Liver (tissue), 9 donors: ENCODE results near the gene DACH1. TPM values are rescaled to one million over a fixed set of nuclear protein-coding genes. Genes with fewer than 3 reads are reported as not detected.
"Not testable (repeated sequence)": the region's sequence is repeated elsewhere in the genome, so short reads cannot be mapped to it uniquely, and the experiment has no call there.

Experiments used
- DNase-seq: peaks from one replicate; pipeline ENCODE4 v3.0.0-alpha.2; 2017; ENCODE audit warnings: low spot score
- H3K27ac ChIP-seq, 2 donors: one replicate each; pipeline ENCODE4 v1.7.0; 2013; ENCODE audit warnings: inconsistent platforms in 2 of 2, low read length in 2 of 2, control low read depth in 1 of 2, low read depth in 1 of 2, mild to moderate bottlenecking in 1 of 2
- H3K27me3 ChIP-seq, 4 donors: one replicate each; pipeline versions ENCODE4 v1.6.1 to v1.7.0; 2013; ENCODE audit warnings: low read length in 3 of 4, inconsistent platforms in 1 of 4, mild to moderate bottlenecking in 1 of 4, moderate library complexity in 1 of 4; ENCODE audit not compliant: control insufficient read depth in 4 of 4, insufficient read depth in 4 of 4
- H3K36me3 ChIP-seq, 4 donors: one replicate each; pipeline versions ENCODE4 v1.6.1 to v1.7.0; 2013; ENCODE audit warnings: low read length in 3 of 4, mild to moderate bottlenecking in 3 of 4, low read depth in 1 of 4, moderate library complexity in 1 of 4; ENCODE audit not compliant: control insufficient read depth in 4 of 4, insufficient read depth in 3 of 4
- H3K4me1 ChIP-seq, 4 donors: one replicate each; pipeline versions ENCODE4 v1.6.1 to v1.7.0; 2013; ENCODE audit warnings: low read length in 3 of 4, mild to moderate bottlenecking in 3 of 4, moderate library complexity in 1 of 4; ENCODE audit not compliant: control insufficient read depth in 4 of 4, insufficient read depth in 4 of 4
- H3K4me3 ChIP-seq, 3 donors: one replicate each; pipeline versions ENCODE4 v1.6.1 to v1.7.0; 2013; ENCODE audit warnings: low read length in 3 of 3, control low read depth in 1 of 3, low read depth in 1 of 3, mild to moderate bottlenecking in 1 of 3
- H3K9ac ChIP-seq, 2 donors: one replicate each; pipeline ENCODE4 v1.7.0; 2013; ENCODE audit warnings: low read length in 2 of 2, mild to moderate bottlenecking in 2 of 2, moderate library complexity in 2 of 2, control low read depth in 1 of 2, low read depth in 1 of 2
- H3K9me3 ChIP-seq, 4 donors: one replicate each; pipeline versions ENCODE4 v1.6.1 to v1.7.0; 2013; ENCODE audit warnings: low read length in 3 of 4; ENCODE audit not compliant: control insufficient read depth in 4 of 4
- CTCF ChIP-seq: fragments of 150-350 bp; IDR thresholded peaks from 2 replicates; pipeline ENCODE4 v1.5.1; 2017; ENCODE audit warnings: improper control_type of control experiment, low read depth, low read length; ENCODE audit not compliant: missing input control
- FOXA2 ChIP-seq: IDR thresholded peaks from 2 replicates; pipeline ENCODE4 v1.6.1; 2016; ENCODE audit warnings: antibody characterized with exemption
- GABPA ChIP-seq, 2 donors: IDR thresholded peaks in 1 of 2; conservative IDR thresholded peaks in 1 of 2; 2 replicates each; pipeline ENCODE4 v1.6.1; 2016; ENCODE audit warnings: antibody characterized with exemption in 2 of 2, mild to moderate bottlenecking in 1 of 2, moderate library complexity in 1 of 2
- HNF4G ChIP-seq: IDR thresholded peaks from 2 replicates; pipeline ENCODE4 v1.6.1; 2016; ENCODE audit warnings: antibody characterized with exemption
- JUND ChIP-seq, 2 donors: IDR thresholded peaks; 2 replicates each; pipeline ENCODE4 v1.6.1; 2016; ENCODE audit warnings: antibody characterized with exemption in 2 of 2
- MAX ChIP-seq: IDR thresholded peaks from 2 replicates; pipeline ENCODE4 v1.6.1; 2016; ENCODE audit warnings: antibody characterized with exemption
- NR2F2 ChIP-seq: IDR thresholded peaks from 2 replicates; pipeline ENCODE4 v1.6.1; 2016; ENCODE audit warnings: antibody characterized with exemption
- RAD21 ChIP-seq, 2 donors: IDR thresholded peaks; 2 replicates each; pipeline ENCODE4 v1.6.1; 2016; ENCODE audit warnings: antibody characterized with exemption in 2 of 2, mild to moderate bottlenecking in 2 of 2
- SP1 ChIP-seq: IDR thresholded peaks from 2 replicates; pipeline ENCODE4 v1.6.1; 2018; ENCODE audit warnings: antibody characterized with exemption, mild to moderate bottlenecking
- YY1 ChIP-seq: IDR thresholded peaks from 2 replicates; pipeline ENCODE4 v1.6.1; 2016; ENCODE audit warnings: antibody characterized with exemption, mild to moderate bottlenecking
- WGBS: extraction: QIAGEN DNeasy Blood & Tissue Kit; methylation state at CpG from one replicate; pipeline ENCODE4 v1.1.7; 2013; 5-methylcytosine and 5-hydroxymethylcytosine counted together
- polyA plus RNA-seq, 2 donors: library from polyadenylated mRNA; stranded (reverse) in 1 of 2; unstranded in 1 of 2; fragments of 200-250 nt in 1 of 2; fragments of >200 nt in 1 of 2; fragmentation: Nextera tagmentation in 1 of 2; extraction: Ambion mirVana in 1 of 2; gene quantifications; one replicate each; pipeline versions ENCODE4 v1.2.1 to v1.2.3, GENCODE V29; 2013 to 2015
- total RNA-seq, 2 donors: library from RNA; depleted of rRNA; stranded (reverse); fragments of >200 nt; gene quantifications; one replicate each; pipeline ENCODE4 v1.2.3, GENCODE V29; 2014
- TF ChIP-seq, protein P1 (sequence below): IDR thresholded peaks from 2 replicates; pipeline ENCODE4 v1.6.1; 2016; ENCODE audit warnings: antibody characterized with exemption, mild to moderate bottlenecking
- TF ChIP-seq, protein P2 (sequence below): IDR thresholded peaks from 2 replicates; pipeline ENCODE4 v1.6.1; 2016; ENCODE audit warnings: antibody characterized with exemption
- donor health status: healthy.
- donor health status: healthy.
- donor health status: healthy.
- donor health status: healthy.
- donor health status: healthy.

Gene DACH1
- total and polyA plus RNA-seq, 4 donors, result 0.28 to 1.9 (median 0.77) TPM

GRCh38 chr13:71780546-71780945 lies 86.5 kb downstream of the DACH1 start:
- Histone ChIP-seq H3K4me3 (no peak overlapping the region), H3K27me3 (peaks cover 0 to 3% (median 0%) of the 10 kb centered on the region in 4 donors), H3K9ac (no peak overlapping the region), H3K4me1 (no peaks in the 10 kb centered on the region), H3K36me3 (no peaks in the 10 kb centered on the region), H3K9me3 (no peaks in the 10 kb centered on the region), H3K27ac (no peak overlapping the region)
- 90% methylated on average over 5 of the region's 5 CpGs for WGBS
- TF ChIP-seq, protein P1, sequence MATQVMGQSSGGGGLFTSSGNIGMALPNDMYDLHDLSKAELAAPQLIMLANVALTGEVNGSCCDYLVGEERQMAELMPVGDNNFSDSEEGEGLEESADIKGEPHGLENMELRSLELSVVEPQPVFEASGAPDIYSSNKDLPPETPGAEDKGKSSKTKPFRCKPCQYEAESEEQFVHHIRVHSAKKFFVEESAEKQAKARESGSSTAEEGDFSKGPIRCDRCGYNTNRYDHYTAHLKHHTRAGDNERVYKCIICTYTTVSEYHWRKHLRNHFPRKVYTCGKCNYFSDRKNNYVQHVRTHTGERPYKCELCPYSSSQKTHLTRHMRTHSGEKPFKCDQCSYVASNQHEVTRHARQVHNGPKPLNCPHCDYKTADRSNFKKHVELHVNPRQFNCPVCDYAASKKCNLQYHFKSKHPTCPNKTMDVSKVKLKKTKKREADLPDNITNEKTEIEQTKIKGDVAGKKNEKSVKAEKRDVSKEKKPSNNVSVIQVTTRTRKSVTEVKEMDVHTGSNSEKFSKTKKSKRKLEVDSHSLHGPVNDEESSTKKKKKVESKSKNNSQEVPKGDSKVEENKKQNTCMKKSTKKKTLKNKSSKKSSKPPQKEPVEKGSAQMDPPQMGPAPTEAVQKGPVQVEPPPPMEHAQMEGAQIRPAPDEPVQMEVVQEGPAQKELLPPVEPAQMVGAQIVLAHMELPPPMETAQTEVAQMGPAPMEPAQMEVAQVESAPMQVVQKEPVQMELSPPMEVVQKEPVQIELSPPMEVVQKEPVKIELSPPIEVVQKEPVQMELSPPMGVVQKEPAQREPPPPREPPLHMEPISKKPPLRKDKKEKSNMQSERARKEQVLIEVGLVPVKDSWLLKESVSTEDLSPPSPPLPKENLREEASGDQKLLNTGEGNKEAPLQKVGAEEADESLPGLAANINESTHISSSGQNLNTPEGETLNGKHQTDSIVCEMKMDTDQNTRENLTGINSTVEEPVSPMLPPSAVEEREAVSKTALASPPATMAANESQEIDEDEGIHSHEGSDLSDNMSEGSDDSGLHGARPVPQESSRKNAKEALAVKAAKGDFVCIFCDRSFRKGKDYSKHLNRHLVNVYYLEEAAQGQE, result no peak
- TF ChIP-seq SP1 (no peak), JUND (IDR thresholded peaks at IDR 0.05) (no peak), GABPA (IDR thresholded peaks at IDR 0.05 in 1 of 2, conservative IDR thresholded peaks at IDR 0.05 in 1 of 2) (no peak), MAX (no peak), CTCF (no peak), NR2F2 (no peak), HNF4G (no peak), RAD21 (IDR thresholded peaks at IDR 0.05) (no peak), YY1 (no peak), FOXA2 (no peak)
- TF ChIP-seq, protein P2, sequence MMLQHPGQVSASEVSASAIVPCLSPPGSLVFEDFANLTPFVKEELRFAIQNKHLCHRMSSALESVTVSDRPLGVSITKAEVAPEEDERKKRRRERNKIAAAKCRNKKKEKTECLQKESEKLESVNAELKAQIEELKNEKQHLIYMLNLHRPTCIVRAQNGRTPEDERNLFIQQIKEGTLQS, result no peak
- no peak for DNase-seq

- H3K4me1 ChIP-seq, H3K27me3 ChIP-seq: not testable (repeated sequence)
- 88% methylated on average over 11 of the region's 11 CpGs for WGBS
Observed at GRCh38 chr13:71778998-71779397, 88.0 kb downstream of the DACH1 start.

DNA sequence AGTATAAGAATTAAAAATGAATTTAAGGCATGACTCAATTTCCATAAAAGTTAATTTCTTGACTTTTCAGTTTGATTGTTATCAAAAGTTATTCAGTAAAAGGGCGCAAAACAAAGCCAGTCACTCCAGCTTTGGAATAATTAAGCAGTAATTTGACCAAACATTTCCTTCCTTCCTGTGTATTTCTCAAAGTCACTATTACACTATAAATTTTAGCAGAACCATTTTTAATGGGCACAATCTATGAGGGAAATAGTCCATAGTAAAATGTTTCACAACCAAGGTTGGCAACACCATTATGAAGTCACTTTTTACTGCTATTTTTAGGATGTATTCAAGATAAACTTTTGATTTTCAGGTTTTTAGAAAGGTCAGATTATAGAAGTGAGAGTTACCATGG lies 91.0 kb downstream of the DACH1 start:
- no peaks in the 10 kb centered on the region for H3K4me1 ChIP-seq
- H3K9ac ChIP-seq, result no peak overlapping the region
- H3K4me3 ChIP-seq, result no peak overlapping the region
- DNase-seq, result no peak
- no peak overlapping the region for H3K27ac ChIP-seq
- WGBS, result 79% methylated on average over 1 of the region's 1 CpG
- TF ChIP-seq RAD21 (IDR thresholded peaks at IDR 0.05) (no peak), FOXA2 (no peak)
- H3K36me3 ChIP-seq, result no peaks in the 10 kb centered on the region
- peaks cover 0 to 3% (median 0%) of the 10 kb centered on the region in 4 donors for H3K27me3 ChIP-seq
- no peaks in the 10 kb centered on the region for H3K9me3 ChIP-seq

More at GRCh38 chr13:71778998-71779397, 88.0 kb downstream of the DACH1 start:
- not testable (repeated sequence) for H3K4me3 ChIP-seq, H3K9ac ChIP-seq, DNase-seq, H3K9me3 ChIP-seq, H3K27ac ChIP-seq, H3K36me3 ChIP-seq
